A204.1 (cell line): ENCODE results near the gene NT5DC3.

ENCODE experiments used
- FAIRE-seq: peaks from 2 replicates; lab custom pipeline; 2012; peaks lifted over from hg19 to GRCh38; lab: Jason Lieb, UNC

Gene NT5DC3

DNA sequence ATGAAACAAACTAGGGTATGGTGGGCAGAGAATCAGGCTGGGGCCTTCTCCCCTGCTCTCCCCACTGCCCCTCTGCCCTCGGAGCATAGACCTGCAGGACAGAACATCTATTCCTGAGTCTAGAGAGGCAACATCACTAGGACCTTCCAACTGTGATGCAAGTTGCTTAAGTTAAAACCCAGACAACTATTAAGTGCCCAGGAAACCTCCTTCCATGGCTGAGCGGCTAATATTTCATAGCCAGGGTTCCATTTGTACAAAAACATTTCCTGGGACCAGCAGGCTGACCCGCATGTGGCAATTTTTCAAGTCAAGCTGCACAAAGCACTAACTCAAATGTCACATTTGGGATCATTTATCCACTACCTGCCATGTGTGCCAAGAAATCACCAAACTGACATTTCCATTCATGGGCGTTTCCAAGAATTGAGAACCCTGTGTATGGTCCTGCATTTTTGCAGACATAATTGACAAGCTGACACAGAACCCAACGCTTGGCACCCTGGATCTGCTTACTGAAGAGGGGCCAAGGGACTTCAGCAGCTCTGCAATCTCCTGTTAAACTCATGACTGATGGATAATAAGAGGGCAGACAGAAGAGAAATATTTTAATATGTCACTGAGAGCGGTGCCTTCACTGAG is 32.7 kb downstream of the NT5DC3 start:
- FAIRE-seq, result no peak

DNA sequence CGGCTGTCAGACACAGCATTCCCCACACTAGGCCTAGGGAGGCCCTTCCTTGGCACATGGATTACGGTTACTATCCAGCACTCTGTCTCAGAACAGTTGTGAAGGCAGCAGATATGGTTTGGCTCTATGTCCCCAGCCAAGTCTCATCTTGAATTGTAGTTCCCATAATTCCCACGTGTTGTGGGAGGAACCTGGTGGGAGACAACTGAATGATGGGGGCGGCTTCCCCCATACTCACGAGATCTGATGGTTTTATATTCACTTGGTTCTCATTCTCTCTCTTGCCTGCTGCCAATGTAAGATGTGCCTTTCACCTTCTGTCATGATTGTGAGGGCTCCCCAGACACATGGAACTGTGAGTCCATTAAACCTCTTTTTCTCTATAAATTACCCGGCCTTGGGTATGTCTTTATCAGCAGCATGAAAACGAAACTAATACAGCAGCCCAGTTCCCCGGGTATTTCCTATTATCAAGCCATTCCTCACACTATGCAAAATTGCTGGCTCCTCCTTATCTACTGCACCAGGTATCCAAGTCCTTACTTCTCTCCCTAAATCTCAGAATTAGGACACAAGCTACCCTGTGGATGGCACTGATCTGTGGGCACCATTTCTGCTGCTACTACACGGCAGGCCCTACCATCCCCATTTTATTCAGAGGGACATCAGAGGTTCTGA is 33.3 kb downstream of the NT5DC3 start:
- FAIRE-seq, result no peak

- no peak for FAIRE-seq
Observed at GRCh38 chr12:103806803-103807202, 34.2 kb downstream of the NT5DC3 start.

GRCh38 chr12:103805655-103806360 is 35.2 kb downstream of the NT5DC3 start:
- no peak for FAIRE-seq

- FAIRE-seq, result no peak
Observed at GRCh38 chr12:103803847-103804246, 37.2 kb downstream of the NT5DC3 start.

- no peak for FAIRE-seq
Observed at GRCh38 chr12:103802586-103802886, 38.5 kb downstream of the NT5DC3 start.

DNA sequence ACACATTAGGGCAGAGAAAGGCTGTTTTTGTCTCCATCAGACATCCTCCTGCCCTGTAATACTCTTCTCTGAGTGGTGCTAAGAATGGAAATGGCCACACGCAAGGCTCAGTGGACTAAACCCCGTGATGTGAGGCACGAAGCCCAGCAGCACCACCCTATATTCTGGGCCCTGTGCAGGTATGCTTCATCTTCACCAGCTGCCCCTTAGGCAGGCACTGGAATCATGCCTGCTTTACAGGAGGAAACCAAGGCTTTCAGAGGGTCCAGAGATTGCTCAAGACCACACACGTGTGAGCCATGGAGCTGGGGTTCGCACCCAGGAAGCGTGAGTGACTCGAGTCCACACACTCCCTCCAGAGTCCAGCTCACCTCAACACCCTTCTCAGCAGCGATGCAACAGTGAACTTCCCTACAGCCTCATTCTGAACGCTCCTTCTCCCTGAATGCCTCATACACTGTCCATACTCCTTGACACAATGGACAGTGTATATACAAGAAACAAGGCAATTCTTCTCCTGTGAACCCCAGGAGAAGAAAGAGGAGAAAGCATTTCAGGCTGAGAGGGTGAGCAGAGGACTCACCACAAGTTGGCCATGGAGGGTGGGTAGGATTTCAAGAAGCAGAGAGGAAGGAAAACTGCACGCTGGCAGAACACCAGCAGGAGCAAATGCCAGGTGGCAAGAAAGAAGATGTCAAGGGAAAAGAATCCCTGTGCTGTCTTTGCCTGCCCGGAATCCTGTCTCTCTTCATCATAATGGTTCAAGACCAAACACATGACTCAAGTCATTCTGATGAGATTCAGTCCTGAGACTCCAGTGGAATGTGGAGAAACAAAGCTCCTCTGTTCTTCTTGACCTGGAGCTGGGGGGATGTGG is 39.1 kb downstream of the NT5DC3 start:
- FAIRE-seq, result no peak

DNA sequence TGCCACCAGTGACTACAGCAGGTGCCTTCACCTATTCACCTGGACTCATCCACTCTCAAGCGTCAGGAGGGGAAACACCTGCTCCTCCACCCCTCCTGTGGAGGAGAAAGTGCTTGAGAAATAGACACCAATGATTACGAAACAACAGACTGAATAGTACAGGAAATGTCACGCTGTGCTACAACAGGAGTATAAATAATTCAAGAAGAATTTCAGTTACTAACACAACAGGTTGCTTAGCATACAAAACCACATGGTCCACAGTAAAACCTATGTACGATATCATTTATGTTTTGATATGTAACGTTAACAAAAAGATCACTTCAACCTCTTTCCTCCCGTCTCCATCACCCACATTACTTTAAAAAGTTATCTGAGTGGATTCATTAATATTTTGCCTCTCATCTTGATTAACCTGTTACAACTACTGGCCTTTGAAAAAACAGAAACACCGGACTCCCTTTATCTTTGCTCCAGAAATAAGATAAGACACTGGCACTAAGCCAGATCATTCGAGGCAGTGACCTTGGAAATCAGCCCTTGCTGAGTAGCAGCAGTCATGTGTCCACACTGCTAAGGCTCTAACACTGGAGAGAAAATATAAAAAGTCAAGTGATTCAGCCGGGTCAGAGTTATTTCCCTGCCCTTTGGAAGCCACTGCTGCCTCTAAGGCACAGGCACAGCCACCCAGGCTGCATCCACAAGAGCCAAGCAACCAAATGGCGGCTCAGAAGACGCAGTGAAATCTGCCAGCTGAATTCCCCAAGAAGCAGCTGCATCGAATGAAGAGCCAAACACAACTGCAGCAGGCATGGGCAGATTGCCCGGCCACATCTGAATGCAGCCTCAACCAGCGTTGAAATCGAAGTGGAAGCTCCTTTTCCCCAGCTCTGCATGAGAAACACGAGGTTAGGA is 40.9 kb downstream of the NT5DC3 start:
- no peak for FAIRE-seq

- FAIRE-seq, result no peak
Observed at GRCh38 chr12:103799504-103799856, 41.6 kb downstream of the NT5DC3 start.

- no peak for FAIRE-seq
Observed at GRCh38 chr12:103798586-103798985, 42.4 kb downstream of the NT5DC3 start.

GRCh38 chr12:103794309-103795213 is 46.5 kb downstream of the NT5DC3 start:
- FAIRE-seq, result no peak

GRCh38 chr12:103793512-103794045 is 47.5 kb downstream of the NT5DC3 start:
- FAIRE-seq, result no peak

GRCh38 chr12:103793046-103793445 is 48.0 kb downstream of the NT5DC3 start:
- no peak for FAIRE-seq

GRCh38 chr12:103791350-103791920 is 49.6 kb downstream of the NT5DC3 start:
- FAIRE-seq, result no peak

DNA sequence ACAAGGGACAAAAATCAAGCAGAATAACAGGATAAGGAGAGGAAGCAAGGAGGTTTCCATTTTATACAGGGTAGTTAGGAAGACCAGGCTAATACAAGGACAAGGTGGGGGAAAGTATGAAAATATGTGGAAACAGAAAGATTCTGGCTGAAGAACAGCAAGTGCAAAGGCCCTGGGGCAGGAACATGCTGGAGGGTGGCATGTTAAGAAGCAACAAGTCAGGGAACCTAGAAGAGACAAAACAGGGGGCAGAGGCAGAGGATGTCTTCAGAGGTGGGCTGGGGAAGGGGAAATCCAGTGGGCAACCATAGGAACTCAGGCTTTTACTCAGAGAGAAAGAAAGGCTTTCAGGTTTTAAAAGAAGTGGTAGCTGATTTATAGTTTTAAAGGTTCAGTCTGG is 54.8 kb downstream of the NT5DC3 start:
- no peak for FAIRE-seq

GRCh38 chr12:103785243-103786031 is 55.6 kb downstream of the NT5DC3 start:
- FAIRE-seq, result no peak

DNA sequence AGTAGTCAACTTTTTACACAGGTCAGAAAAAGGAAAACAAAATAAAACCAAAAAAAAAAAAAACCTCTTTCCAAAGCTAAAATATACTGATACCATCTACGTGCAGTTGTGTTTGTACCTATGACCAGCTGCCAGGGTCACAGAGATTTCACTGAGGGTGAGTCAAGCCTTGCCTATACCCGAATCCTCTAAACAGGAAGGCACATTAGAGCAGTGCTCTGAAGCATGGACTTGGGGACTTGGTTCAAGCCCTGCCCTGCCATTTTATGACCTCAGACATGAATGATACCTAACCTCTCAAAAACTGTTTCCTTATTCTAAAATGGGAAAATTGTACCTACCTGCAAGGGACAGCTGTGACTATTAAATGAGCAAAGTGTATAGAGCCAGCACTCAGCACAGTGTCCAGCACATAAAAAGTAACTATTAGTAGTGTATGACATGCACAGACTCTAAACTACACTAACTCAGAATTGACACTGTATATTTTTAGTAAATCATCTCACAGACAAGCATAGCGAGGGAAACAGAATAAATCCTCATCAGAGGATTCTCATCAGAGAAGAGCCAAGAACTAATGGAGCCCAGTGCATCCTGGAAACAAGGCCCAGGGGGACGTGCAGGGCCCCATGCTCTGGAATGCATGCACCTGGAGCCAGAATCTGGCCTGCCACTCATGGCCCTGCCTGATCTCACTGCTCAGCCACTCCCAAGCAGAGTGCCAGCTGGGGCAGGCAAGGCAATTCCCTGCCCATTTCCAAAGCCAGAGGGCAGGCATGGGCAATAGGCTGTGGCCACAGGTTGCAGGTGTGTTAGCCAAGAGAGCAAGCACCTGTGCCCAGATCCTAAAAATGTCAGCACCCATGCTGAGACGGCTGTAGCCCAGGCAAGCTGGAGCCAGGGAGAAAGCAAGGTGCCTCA is 57.0 kb downstream of the NT5DC3 start:
- no peak for FAIRE-seq

GRCh38 chr12:103782399-103782798 is 58.6 kb downstream of the NT5DC3 start:
- FAIRE-seq, result no peak
